GM21423 (cell line): ENCODE data around the gene KRTAP10-3.
"Not testable (repeated sequence)": the region's sequence is repeated elsewhere in the genome, so short reads cannot be mapped to it uniquely, and the experiment has no call there.

Experiments
- ATAC-seq: cut with Tn5 transposase; IDR thresholded peaks from one replicate; pipeline ENCODE4 v1.9.1; 2021; ENCODE audit warnings: mild to moderate bottlenecking, moderate library complexity; ENCODE audit not compliant: unreplicated experiment

The KRTAP10-3 gene

DNA sequence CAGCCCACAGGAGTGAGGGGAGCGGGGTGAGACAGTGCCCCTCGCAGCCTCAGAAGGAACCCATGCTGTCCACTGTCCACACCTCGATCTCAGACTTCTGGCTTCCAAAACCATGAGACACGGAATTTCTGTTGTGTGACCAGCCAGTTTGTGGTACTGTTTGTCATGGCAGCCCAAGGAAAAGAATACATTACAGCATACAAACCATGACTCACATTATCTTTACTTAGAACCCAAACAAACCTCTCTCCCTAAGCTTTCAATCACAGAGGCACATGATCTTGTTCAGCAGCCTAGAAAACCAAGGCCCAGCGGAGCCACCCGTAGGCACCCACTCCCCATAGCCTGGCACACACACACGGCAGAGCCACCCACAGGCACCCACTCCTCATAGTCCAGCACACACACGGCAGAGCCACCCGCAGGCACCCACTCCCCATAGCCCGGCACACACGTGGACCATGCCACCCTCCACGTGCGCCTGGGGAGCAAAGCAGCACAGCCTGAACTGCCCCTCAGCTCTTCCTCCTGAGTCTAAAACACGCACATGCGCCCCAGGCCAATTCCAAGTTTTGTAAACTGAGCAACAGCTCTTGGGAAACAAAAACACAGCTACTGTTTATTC, 14.5 kb upstream of the KRTAP10-3 start:
- ATAC-seq = no peak

DNA sequence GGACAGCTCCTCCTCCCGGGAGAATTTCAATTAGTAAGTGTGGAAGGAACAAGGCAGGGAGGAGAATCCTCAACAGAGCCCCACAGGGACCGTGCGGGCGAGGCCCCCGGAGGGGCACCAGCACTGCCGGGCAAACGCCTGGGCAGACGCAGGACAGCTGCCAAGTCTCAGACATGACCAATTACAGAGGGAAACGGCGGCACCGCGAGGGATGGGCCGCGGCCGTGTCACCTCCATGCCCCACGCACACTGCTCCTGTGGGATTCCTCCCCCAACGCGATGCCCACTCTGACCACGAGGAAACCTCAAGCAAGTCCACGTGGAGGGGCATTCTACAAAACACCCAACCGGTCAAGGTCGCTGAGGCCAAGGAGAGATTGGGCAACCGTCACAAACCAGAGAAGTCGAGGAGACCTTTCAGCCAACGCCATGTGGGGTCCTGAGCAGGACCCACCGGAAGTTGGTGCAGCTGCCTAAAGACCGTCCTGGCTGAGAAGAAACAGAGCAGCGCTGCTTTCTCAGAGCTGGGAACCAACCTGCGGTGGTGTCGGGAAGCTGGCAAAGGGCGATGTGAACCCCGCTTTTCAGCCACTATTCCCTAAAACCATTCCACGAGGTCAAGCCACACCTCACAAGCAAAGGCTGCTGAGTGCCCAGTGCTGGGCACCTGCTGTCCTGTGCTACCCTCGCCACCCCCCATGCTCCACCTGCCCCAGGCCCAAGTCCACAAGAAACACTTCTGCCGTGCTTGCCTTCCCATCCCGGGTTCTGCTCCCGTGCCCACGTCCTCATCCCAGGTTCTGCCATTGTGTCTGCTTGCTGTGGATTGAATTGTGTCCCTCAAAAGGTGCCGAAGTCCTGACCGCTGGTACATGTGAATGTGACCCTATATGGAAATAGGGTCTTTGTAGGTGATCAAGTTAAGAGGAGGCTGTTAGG, 13.5 kb upstream of the KRTAP10-3 start:
- no peak for ATAC-seq

DNA sequence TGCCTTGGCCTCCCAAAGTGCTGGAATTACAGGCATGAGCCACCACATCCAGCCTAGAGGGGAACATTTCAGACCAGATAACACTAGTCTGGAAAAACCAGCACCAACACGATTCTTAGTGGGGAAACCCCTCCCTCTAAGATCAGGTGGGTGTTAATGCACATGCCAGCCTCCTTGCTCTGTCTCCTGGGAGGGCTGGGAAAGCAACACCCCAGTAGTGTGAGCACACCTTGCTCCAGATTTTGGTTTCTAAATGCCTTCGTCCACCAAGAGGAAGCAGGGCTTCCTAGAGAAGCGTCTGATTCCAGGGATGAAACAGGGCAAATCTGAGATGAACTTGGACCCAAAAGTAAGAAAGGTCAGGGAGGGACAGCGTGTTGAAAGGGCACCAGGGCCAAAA, 12.7 kb upstream of the KRTAP10-3 start:
- no peak for ATAC-seq

GRCh38 chr21:44569861-44570517, 11.4 kb upstream of the KRTAP10-3 start:
- no peak for ATAC-seq

DNA sequence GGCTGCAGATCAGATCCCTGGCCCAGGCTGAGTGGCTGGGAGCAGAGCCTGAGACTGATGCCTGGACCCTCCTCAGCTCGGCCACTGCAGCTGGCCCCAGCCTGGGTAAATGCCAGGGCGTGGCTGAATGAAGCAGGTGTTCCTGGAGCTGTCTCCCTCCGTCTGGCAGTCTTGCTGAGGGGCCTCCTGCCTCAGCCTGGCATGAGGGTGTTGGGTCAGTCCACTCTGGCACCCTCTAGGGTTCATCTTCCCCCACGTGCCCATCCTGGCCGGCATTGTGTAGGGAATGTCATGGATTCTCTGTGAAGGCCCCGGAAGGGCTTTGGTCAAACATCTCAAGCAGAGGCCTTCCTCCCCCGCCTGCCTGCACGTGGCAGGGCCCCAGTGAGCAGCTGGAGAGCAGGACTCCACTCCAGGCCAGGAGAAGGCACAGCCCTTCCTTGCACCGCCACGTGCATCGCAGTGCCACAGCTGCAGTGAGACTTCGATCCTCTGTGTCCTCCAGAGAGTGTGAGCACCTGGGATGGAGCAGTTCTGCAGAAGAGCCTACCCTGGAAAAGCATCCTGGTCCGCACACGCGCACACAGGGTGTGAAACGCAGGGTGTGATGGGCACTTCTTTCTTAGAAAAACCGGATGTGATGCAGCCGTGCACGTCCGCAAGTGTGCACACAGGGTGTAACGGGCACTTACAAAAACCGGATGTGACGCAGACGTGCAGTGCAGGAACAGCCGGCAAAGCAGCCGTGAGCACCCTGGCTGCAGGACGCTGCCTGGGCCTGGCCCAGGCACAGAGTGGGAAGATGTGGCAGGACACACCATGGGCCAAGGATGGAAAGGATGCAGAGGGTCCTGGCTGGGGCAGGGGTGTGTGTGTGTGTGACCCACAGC, 10.3 kb upstream of the KRTAP10-3 start:
- no peak for ATAC-seq

- no peak for ATAC-seq
Observed at GRCh38 chr21:44568261-44568660, 9.7 kb upstream of the KRTAP10-3 start.

- ATAC-seq = no peak
Observed at GRCh38 chr21:44567481-44568171, 9.0 kb upstream of the KRTAP10-3 start.

GRCh38 chr21:44566403-44566802, 7.8 kb upstream of the KRTAP10-3 start:
- no peak for ATAC-seq

GRCh38 chr21:44564886-44565598, 6.4 kb upstream of the KRTAP10-3 start:
- ATAC-seq = no peak

- ATAC-seq = no peak
Observed at GRCh38 chr21:44564099-44564498, 5.5 kb upstream of the KRTAP10-3 start.

GRCh38 chr21:44558329-44558675, 293 bp downstream of the KRTAP10-3 start:
- not testable (repeated sequence) for ATAC-seq

DNA sequence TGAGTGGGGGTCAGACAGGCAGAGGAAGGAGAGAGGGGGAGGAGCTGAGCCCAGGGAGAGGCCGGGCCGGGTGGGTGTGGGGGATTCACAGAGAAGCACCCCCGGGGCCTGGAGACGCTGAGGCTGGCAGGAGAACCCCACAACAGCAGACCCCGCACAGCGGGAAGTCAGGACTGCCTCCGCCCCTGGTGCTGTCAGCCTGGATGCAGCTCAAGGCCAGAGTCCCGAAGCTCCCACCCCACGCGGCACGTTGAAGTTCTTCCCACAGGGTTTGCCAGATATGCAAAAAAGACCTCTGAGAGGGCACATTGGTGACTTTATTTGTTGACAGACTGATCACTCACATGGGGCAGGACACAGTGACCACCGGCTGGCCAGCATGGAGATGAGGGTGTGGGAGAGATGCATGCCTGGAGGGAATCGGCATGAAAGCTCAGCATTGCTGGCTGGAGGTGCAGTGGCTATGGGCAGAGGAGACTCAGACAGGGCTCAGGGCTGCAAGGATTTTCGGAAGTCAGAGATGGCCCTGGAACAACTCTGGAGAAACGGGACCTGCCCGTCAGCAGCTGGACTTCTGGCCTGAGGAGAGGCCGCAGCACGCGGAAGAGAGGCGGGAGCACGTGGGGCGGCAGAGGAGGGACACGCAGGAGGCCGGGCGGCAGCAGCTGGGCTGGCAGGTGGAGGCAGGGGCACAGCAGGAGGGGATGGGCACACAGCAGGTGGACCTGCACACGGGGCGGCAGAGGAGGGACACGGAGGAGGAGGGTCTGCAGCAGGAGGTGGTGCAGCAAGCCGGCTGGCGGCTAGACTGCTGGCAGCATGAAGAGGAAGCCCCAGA, 885 bp downstream of the KRTAP10-3 start:
- no peak for ATAC-seq

DNA sequence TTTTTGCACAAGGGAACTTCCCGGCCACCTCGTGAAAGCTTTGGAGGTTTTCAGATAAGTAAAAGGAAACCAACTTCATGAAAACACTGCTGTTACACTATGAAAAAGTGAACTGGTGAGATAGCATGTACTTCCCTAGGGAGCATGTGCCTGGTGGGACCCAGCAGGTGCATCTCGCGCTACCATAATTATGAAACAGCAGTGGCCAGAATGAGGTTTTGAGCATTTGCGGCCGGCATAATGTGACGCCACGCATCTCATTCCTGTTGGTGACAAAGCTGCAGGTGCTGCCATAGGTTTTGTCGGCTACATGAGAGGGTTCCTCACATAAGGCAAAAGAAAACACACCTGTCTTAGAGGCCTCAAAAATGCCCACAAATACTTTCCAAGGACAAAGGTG, 1.7 kb downstream of the KRTAP10-3 start:
- ATAC-seq = no peak

GRCh38 chr21:44555200-44555875, 3.3 kb downstream of the KRTAP10-3 start:
- ATAC-seq = no peak

- no peak for ATAC-seq
Observed at GRCh38 chr21:44552681-44553080, 5.9 kb downstream of the KRTAP10-3 start.

GRCh38 chr21:44552136-44552535, 6.5 kb downstream of the KRTAP10-3 start:
- ATAC-seq = no peak

DNA sequence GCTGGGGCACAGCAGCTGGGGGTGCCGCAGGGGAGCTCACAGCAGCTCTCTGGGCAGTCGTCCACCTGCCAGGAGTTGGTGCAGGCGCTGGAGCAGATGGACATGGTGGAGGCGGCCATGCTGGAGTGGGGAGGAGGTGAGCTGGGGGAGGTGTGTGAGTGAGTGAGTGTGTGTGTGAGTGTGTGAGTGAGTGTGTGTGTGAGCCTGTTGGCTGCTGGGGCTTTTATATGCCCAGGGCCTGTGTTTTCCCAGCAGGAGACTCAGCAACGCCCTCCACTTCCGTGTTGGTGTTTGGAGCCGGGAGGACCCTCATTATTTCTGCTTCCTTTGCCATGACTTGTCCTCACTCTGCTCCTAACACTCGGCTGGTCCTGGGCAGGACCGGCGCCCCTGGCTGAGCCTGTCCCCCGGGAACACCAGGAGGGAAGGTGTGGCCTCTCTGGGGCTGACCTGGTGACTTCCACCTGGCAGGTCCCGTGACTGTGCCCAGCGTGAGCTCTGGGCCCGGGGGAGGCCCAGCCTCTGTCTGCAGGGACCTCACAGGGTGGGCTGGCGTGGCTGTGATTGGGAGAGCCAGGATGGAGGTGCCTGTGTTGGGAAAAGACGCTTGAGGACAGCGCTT, 7.1 kb downstream of the KRTAP10-3 start, which contains the start of gene KRTAP10-2:
Gene KRTAP10-2 (minus strand): TSS at position 166 of the 622 bp plus-strand sequence. CDS start 47 bp downstream, at position 119.
- no peak for ATAC-seq

DNA sequence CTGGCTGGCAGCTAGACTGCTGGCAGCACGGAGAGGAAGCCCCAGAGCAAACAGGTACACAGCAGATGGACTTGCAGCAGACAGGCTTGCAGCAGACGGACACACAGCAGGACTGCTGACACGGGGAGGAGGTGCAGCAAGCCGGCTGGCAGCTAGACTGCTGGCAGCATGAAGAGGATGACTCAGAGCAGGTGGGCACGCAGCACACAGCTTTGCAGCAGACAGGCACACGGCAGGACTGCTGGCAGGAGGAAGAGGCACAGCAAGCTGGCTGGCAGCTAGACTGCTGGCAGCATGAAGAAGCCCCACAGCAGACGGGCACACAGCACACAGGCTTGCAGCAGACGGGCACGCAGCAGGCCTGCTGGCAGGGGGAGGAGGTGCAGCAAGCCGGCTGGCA, 7.8 kb downstream of the KRTAP10-3 start:
- ATAC-seq = no peak
